ENCODE data around the gene DNAJC24.

DNA sequence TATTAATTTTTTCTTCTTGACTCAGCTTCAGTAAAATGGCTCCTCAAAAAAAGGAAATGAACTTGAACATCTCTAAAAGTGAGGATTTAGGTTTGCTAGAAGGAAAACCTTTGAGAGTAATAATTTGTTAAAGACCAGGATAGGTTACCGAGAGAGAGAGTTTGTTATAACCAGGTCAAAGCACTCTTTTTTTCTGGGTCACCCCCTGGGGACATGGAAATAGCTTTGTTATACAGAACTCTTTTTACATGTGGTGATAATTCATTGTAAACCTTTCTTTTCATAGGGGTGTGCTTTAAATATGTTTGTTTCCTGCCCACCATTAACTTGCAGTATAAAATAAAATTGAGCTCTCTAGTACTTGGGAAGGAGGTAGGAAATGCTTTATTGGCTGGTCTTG lies 47.7 kb downstream of the DNAJC24 start:
- TF ChIP-seq GATA2 (IDR thresholded peaks at IDR 0.05; ENCODE audit: low read depth, low read length) (no peak), GATA3 (IDR thresholded peaks at IDR 0.05; ENCODE audit: low read depth, low read length) (no peak)

Measured in SH-SY5Y (cell line).